ENCODE measurements around the gene SCAF4.

SCAF4 gene

DNA sequence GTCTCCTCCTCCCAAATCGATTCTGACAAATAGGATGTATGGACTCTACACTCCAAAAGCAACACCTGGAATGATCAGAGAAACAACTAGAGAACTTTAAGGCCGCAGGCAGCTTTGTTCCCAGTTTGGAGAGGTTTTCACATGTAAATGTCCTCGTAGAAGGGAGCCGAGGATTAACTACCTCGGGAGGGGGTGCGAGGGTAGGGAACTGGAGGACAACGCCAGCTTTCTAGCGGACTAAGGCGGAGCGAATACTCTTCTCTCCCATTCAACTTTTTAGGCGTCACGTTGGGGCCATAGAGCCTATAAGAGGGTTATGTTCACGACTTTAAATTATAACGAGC is 1.2 kb downstream of the SCAF4 start:
- Histone ChIP-seq H3K36me3 (ENCODE audit: insufficient read depth) (no peaks in the 10 kb centered on the region), H3K27ac (peak overlapping the region; percentile 85), H3K9ac (peak overlapping the region; percentile 87), H2AFZ (ENCODE audit: low read depth) (no peak overlapping the region), H3K4me2 (peak overlapping the region; percentile 79), H3K4me1 (ENCODE audit: low read depth, poor library complexity, severe bottlenecking) (peaks cover 51% of the 10 kb centered on the region), H3K79me2 (ENCODE audit: insufficient read depth, low read depth) (peaks cover 60% of the 10 kb centered on the region), H4K20me1 (ENCODE audit: insufficient read depth) (peaks cover 47% of the 10 kb centered on the region), H3K27me3 (ENCODE audit: insufficient read depth, low read depth) (no peaks in the 10 kb centered on the region), H3K4me3 (IDR thresholded peaks at IDR 0.05; ENCODE audit: insufficient read depth, low read depth, low read length) (no peak overlapping the region)
- TF ChIP-seq, protein P1, sequence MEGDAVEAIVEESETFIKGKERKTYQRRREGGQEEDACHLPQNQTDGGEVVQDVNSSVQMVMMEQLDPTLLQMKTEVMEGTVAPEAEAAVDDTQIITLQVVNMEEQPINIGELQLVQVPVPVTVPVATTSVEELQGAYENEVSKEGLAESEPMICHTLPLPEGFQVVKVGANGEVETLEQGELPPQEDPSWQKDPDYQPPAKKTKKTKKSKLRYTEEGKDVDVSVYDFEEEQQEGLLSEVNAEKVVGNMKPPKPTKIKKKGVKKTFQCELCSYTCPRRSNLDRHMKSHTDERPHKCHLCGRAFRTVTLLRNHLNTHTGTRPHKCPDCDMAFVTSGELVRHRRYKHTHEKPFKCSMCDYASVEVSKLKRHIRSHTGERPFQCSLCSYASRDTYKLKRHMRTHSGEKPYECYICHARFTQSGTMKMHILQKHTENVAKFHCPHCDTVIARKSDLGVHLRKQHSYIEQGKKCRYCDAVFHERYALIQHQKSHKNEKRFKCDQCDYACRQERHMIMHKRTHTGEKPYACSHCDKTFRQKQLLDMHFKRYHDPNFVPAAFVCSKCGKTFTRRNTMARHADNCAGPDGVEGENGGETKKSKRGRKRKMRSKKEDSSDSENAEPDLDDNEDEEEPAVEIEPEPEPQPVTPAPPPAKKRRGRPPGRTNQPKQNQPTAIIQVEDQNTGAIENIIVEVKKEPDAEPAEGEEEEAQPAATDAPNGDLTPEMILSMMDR (conservative IDR thresholded peaks at IDR 0.05; ENCODE audit: low read depth, low read length), result no peak

GRCh38 chr21:31729622-31730343 is 2.1 kb downstream of the SCAF4 start:
- peaks cover 58% of the 10 kb centered on the region for H3K4me1 ChIP-seq (ENCODE audit: low read depth, poor library complexity, severe bottlenecking)
- no peak overlapping the region for H3K4me3 ChIP-seq (IDR thresholded peaks at IDR 0.05; ENCODE audit: insufficient read depth, low read depth, low read length)
- peak overlapping the region; percentile 87; the same call in 1 of the 2 replicates for H3K9ac ChIP-seq
- H3K27me3 ChIP-seq (ENCODE audit: insufficient read depth, low read depth), result no peaks in the 10 kb centered on the region
- TF ChIP-seq, protein P1 (conservative IDR thresholded peaks at IDR 0.05; ENCODE audit: low read depth, low read length), result no peak
- peak overlapping the region; percentile 79 for H3K4me2 ChIP-seq
- H2AFZ ChIP-seq (ENCODE audit: low read depth), result no peak overlapping the region
- H4K20me1 ChIP-seq (ENCODE audit: insufficient read depth), result peaks cover 56% of the 10 kb centered on the region
- no peaks in the 10 kb centered on the region for H3K36me3 ChIP-seq (ENCODE audit: insufficient read depth)
- H3K79me2 ChIP-seq (ENCODE audit: insufficient read depth, low read depth), result peaks cover 69% of the 10 kb centered on the region
- no peak overlapping the region for H3K27ac ChIP-seq

- TF ChIP-seq, protein P1 (conservative IDR thresholded peaks at IDR 0.05; ENCODE audit: low read depth, low read length), result no peak
- Histone ChIP-seq H2AFZ (ENCODE audit: low read depth) (no peak overlapping the region), H4K20me1 (ENCODE audit: insufficient read depth) (peaks cover 63% of the 10 kb centered on the region), H3K9ac (no peak overlapping the region), H3K4me2 (peak overlapping the region; percentile 79; the same call in 1 of the 2 replicates), H3K4me3 (IDR thresholded peaks at IDR 0.05; ENCODE audit: insufficient read depth, low read depth, low read length) (no peak overlapping the region), H3K27me3 (ENCODE audit: insufficient read depth, low read depth) (no peaks in the 10 kb centered on the region), H3K27ac (no peak overlapping the region), H3K79me2 (ENCODE audit: insufficient read depth, low read depth) (peaks cover 78% of the 10 kb centered on the region), H3K36me3 (ENCODE audit: insufficient read depth) (no peaks in the 10 kb centered on the region), H3K4me1 (ENCODE audit: low read depth, poor library complexity, severe bottlenecking) (peaks cover 61% of the 10 kb centered on the region)
Measured at GRCh38 chr21:31728952-31729351, 3.0 kb downstream of the SCAF4 start.

DNA sequence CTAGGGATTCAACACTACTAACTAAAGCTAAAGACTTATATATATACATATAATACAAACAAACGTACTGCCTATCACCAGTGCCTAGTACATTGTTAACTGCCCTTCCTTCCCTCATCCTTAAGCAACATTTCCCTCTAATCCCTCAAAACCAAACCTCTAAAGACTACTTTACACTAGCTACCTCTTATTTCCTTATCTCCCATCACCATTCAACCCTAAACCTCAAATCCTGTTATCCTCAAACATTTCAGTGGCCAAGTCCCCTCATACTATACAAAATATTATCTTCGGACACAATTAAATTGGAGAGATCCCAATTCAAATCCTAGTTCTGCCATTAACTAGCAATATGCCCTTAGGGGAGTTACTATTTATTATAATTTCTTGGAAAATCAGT is 3.7 kb downstream of the SCAF4 start:
- H3K9ac ChIP-seq, result no peak overlapping the region
- no peak overlapping the region for H3K27ac ChIP-seq
- H3K4me1 ChIP-seq (ENCODE audit: low read depth, poor library complexity, severe bottlenecking), result peaks cover 55% of the 10 kb centered on the region
- H3K4me3 ChIP-seq (IDR thresholded peaks at IDR 0.05; ENCODE audit: insufficient read depth, low read depth, low read length), result no peak overlapping the region
- peaks cover 85% of the 10 kb centered on the region for H3K79me2 ChIP-seq (ENCODE audit: insufficient read depth, low read depth)
- TF ChIP-seq, protein P1 (conservative IDR thresholded peaks at IDR 0.05; ENCODE audit: low read depth, low read length), result no peak
- H3K36me3 ChIP-seq (ENCODE audit: insufficient read depth), result no peaks in the 10 kb centered on the region
- no peaks in the 10 kb centered on the region for H3K27me3 ChIP-seq (ENCODE audit: insufficient read depth, low read depth)
- H4K20me1 ChIP-seq (ENCODE audit: insufficient read depth), result peaks cover 69% of the 10 kb centered on the region
- H3K4me2 ChIP-seq, result no peak overlapping the region; the same call in 1 of the 2 replicates
- no peak overlapping the region for H2AFZ ChIP-seq (ENCODE audit: low read depth)

All from KMS-11 (cell line).